Stimulated activated CD8-positive, alpha-beta memory T cell treated with anti-CD3 and anti-CD28 coated beads, Interleukin-12 subunit alpha, Interleukin-12 subunit beta, amount 100 ng/mL, for 4 hours (primary cell): Measurements from ENCODE around the gene MRPS10.
"Not testable (repeated sequence)": the region's sequence is repeated elsewhere in the genome, so short reads cannot be mapped to it uniquely, and the experiment has no call there.

Source experiments
- DNase-seq: peaks from one replicate; pipeline ENCODE4 v3.0.0-alpha.2; 2020; ENCODE audit warnings: low read depth

Gene MRPS10

DNA sequence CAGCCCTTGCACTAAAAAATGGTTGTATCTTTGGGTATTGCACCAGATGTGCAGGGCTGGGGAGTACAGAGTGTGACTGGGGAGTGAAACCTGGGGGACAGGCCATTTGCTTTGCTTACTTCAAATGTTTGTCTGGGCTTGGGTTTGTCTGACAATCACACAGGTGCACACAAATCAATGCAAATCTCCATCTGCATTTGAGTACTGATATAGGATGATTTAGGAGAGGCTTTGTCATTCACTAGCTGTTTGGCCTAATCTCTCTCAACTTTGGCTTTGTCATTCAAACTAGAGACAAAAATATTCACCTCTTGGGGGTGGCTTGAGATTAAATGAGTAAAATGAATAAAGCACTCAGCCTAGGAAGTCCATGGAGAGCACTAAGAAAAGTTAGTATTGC, 40.7 kb downstream of the MRPS10 start:
- no peak for DNase-seq

DNA sequence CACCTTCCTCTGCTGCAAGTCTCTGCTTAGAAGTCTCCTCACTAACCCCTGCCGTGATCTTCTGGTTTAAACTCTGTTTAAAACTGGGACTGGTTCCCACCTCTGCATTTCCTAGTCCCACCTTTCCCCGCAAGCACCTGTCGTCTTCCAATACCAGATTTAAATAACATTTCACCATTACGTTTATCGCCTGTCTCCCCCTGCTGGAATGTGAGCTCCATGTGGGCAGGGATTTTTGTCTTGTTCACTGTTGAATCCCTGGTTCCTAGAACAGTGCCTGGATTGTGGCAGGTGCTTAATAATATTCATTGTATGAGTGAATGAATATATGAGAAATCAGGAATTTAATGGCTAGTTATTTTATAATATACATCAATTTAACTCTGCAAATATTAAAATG, 41.8 kb downstream of the MRPS10 start:
- DNase-seq: no peak

DNA sequence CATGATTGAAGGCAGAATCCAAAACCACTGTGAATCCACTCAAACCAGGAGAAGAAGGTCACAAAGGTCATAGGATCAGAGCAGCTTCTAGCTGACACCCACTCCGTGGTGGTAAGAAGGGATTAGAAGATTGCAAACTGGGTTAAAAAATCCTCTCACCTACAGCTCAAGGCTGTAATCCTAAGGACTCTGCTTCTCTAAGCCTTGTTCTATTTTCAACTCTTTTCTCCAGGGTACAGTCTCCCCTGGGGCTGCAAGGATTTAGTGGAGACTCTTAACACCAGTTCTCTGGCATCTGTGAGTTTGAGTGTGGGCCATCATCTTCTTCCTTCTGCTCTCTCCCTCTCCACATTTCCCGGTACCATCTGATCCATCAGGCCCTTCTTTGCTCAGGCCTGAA, 44.6 kb downstream of the MRPS10 start, which contains the start of gene GUCA1A:
Gene GUCA1A (plus strand): TSS at position 264 of the 400 bp plus-strand sequence. CDS start 250 bp downstream, outside the sequence.
- DNase-seq: no peak

DNA sequence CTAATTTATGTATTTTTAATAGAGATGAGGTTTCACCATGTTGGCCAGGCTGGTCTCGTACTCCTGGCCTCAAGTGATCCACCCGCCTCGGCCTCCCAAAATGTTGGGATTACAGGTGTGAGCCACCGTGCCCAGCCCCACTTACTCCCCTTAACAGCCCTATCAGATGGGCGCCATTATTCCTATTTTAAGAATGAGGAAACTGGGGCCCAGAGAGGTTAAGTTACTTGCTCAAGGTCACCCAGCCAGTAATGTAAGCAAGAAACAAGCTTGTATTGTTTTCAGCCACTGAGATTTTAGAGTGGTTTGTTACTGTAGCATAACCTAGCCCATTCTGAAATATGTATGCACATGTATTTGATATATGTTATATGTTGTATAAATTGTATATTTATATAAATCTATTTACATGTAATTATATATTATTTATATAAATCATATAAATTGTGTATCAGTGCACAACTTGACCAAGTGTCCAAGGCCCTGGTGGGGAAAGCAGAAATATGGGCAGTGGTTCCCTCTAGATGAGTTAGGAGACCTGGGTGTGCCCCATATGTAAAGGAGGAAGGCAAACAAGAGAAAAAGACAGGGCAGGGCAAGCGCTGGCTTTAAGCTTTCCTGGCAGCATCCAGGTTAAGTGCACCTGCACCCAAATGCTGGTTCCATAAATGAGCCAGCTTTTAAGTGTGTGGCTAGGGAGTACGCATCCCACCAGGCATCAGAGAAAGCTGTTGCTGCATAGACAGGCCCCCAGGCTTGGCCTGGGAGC, 45.7 kb downstream of the MRPS10 start:
- no peak for DNase-seq

DNA sequence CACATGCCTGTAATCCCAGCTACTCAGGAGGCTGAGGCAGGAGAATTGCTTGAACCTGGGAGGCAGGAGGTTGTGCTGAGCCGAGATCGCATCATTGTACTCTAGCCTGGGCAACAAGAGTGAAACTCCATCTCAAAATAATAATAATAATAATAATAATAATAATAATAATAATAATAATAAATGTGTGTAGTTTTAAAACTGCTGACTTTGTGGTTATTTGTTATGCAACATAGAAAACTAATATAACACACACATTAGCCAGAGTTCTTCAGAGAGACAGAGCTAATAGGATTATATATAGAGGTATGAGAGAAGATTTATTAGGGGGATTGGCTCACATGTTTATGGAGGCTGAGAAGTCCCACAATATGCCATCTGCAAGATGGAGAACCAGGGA, 47.9 kb downstream of the MRPS10 start:
- not testable (repeated sequence) for DNase-seq

DNA sequence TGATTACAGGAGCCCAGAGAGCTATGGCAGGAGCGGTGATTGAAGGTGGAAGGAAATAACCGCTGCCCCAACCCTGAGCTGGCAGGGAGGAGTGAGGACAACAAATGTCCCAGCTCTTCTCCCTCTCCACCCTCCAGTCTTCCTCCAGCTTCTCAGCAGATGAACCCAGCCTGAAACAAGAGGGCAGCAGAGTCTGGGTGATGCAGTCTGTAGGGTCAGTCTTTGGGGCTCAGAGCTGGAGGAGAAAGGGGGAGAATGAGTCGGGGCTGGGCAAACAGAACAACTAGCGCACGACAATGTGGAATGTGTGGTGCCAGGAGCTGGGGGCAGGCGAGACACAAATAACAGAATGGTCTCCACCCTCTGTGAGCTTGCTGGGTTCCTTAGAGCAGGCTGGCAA, 49.0 kb downstream of the MRPS10 start:
- no peak for DNase-seq

DNA sequence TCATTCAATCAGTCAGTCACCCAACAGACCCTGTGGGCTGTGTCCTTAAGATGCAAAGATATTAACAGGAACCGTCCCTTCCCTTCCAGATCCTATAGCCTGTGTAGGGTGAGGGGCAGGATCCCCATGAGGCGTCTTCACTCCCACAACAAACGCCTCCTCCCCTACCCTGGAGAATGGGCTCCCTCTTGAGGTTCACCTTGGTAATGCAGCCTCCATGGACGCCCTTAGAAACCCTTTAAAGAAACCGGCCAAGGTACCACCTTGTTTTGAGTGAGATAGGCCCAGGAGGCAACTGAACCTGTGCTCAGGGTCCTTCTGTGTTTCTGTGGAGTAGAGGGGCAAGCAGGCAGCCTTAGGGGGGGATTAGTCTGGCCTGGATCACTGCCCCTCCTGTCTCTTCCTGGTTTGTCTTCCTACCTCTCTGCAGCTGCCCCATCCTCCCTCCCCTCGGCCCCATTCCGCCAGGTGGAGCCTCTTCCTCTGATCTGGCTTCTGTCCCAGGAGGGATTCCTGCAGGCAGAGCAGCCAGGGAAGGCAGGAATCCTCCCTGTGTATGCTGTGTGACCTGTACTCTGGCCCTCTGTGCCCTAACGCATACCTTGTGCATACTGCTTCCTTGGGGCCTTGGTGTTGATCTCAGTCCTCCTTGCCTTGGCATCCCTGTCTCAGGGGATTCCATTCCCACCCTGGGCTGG, 51.1 kb downstream of the MRPS10 start:
- peak; percentile 53 for DNase-seq

DNA sequence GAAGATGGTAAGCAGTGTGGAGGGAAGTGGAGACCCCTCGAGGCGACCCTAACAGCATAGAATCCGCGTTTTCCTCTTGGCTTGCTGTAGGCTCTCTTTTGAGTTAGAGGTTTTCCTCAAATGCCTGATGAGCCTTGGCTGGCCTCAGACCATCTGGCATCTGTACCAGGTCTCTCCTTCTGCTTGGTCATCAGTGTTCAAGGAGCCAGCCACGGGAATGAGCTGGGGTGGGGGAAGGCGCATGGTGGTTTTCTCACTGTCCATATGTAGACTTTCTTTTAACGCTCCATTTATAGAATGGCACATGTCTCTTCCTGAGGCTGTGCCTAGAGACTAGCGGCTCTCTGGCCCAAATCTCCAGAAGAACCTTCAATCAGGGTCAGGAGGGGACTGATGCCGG, 52.6 kb downstream of the MRPS10 start:
- DNase-seq: no peak

DNA sequence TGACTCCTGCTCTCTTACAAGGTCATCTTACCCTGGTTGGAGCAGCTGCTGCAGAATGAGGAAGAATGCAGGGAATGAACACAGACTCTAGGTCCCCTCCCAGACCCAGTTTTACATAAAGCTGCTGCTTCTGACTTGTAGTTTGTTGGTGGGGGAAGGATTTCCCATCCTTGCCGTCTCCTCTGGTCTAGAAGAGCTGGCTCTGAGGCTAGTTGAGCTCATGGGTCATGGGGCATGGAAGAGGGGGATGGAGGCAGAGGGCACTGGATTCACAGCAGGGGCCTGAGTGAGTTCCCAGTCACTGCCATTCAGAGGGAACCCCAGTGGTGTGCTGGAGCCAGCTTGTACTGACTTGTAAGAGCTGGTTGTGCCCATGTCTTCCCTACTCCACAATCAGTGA, 53.7 kb downstream of the MRPS10 start:
- no peak for DNase-seq

DNA sequence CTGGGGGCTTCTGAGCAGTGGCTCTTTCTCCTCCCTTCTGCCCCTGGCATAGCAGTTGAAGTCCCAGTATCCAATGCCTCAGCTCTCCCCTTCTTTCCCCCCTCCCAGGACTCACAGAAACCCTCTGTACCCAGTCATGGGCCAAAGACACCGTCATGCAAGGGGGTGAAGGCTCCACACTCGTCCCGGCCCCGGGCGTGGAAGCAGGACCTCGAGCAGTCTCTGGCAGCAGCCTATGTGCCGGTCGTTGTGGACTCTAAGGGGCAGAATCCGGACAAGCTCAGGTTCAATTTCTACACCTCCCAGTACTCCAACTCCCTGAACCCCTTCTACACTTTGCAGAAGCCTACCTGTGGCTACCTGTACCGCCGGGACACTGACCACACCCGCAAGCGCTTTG, 54.8 kb downstream of the MRPS10 start:
- no peak for DNase-seq

DNA sequence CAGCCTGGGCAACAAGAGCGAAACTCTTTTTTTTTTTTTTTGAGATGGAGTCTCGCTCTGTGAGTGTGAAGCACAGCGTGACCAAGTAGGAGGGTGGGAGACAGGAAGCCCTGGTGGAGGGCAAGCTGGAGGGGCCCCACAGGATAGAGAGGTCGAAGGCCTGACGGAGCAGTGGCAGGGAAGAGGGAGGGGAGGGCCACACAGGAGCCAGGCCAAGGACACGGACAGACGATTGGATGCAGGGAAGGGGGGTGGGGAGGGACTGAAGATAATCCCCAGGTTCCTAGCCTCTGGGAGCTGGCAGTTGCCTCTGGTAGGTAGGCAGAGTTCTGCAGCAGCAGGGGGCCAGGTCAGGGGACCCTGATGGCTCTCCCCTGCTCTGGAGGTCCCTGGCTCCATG, 55.3 kb downstream of the MRPS10 start:
- no peak for DNase-seq

DNA sequence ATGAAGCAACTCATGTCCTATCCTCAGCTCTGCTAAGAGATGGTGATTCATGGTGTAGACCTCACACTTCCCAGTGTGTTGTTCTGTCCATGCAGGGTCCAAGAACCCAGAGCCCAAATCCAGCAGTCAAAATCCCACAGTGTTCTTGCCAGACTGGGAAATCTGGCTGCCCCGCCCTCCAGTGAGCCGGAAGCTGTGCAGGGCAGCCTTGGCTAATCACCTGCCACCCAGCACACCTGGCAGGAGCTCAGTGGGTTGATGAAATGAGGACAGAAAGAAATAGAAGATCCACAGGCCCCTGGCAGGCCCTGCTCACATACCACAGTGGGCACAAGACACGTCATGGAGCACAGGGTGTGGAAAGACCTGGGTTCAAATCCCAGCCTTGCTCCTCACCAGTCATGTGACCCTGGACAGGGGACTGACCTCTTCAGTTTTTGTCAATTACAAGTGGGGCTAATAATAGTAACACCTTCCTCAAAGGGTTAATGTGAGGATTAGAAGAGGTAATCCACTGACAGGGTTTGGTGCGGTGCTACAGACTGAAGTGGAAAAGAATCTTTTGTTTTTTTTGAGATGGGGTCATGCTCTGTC, 58.1 kb downstream of the MRPS10 start:
- no peak for DNase-seq

DNA sequence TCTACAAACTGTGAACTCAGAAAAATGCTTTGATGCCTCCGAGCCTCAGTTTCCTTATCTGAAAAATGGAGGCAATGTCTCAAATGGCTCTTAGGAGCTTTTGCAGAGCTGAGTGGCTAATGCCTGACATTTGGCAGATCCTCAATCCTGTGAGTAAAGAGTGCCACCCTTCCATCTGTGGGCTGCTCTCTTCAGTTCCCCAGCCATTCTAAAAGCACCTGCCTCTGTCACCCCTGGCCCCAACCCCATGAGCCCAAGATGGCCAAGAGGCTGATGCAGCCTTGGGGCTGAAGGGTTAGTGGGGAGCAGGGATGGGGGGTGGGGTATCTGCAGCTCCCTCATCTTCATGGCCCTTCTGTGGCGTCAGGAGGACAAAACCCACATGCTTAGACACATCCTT, 59.0 kb downstream of the MRPS10 start:
- DNase-seq: no peak

DNA sequence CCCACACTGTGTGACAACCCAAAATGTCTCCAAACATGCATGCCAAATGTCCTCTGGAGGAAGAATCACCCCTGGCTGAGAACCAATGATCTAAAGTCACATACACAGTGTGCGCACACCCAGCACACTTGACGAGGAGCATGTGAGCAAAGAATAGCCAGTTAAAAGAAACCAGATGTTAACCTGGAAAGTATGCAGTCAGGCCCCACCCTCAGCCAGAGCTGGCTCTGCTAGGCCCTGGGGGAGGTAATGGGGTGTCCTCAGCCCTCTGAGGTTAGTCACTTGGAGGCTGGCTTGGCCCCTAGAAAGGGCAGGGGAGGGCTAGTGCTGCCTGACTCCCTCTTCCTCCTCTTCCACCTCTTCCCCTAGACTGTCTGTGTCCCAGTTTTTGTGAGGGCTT, 59.6 kb downstream of the MRPS10 start:
- DNase-seq: no peak
